Stimulated activated CD4-positive, alpha-beta T cell treated with anti-CD3 and anti-CD28 coated beads, Interleukin-4, amount 100 ng/mL, for 48 hours (primary cell): ENCODE data around the gene YPEL2.

ENCODE experiments used
- DNase-seq, 2 donors: peaks; one replicate each; pipeline ENCODE4 v3.0.0-alpha.2; 2020; ENCODE audit warnings: low read depth in 2 of 2

Gene YPEL2

DNA sequence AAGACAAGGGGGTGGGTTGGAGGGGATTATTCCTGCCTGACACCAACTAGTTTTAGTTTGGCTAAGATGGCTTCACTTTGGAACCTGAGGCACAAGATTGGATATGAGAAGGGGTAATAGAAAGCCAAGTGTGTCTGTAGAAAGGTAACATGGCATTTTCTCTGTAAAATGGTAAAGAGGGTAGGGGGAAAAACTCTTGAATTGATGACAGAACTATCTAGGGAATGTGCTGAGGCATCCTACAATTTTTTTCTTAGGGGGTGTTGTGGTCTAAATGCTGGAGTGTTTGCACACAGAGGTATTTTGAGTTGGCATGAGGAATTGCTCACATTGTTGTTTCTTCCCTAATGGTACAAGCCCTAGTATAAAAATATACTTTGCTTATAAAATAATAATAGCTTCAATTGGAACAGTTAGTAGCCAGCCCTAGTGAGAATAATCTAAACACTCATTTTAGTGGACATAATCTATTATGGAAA, 25.8 kb downstream of the YPEL2 start:
- DNase-seq: no peak

- no peak for DNase-seq
Observed at GRCh38 chr17:59357929-59358328, 26.5 kb downstream of the YPEL2 start.

GRCh38 chr17:59361386-59361785, 29.9 kb downstream of the YPEL2 start:
- peak in 1 of 2 donors; percentile 28 for DNase-seq

- DNase-seq: peak in 1 of 2 donors; percentile 19
Observed at GRCh38 chr17:59361916-59362810, 30.7 kb downstream of the YPEL2 start.

DNA sequence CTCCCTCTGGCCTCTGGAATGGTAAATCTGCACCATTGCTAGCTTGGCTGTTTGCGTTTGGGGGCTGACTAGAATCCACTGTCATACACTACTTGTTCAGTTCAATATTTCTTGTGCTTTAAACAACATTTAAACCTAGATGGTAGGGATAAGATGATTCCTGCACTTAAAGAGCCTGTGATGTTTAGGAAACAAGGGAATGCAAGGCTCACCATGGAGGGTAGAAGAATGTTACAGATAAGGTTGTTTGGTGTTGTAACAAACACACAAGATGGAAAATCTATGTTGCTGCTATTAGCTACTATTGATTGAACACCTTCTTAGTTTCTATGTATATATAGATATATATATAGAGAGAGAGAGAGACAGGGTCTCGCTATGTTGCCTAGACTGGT, 31.4 kb downstream of the YPEL2 start:
- DNase-seq: no peak

DNA sequence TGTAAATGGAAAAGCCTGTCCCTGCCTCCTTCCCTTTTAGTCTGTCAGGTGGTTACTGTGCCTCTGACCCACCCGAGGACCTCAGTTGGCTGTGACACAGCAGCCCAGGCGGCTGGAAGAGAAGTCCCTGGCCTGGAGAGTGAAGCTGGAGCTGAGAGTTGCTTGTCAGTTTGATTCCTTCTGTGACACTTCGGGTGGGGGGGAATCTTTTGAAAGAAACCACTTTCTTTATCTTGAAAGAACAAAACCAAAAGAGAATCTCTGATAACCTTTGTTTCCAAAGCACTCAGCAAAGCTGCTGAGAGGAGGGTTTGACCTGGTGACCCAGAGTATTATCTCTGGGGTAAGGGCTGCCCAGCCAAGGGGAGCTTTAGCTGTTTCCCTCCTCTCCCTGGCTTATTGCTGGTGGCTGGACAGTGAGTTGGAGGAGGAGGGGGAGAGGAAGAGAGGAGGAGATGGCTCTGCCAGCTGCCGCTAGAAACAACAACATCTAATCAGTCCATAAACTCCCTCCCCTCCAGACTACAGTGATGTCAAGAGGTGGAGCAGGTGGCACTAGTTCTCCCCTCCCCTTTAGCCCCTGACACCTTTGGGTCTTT, 34.0 kb downstream of the YPEL2 start:
- no peak for DNase-seq

DNA sequence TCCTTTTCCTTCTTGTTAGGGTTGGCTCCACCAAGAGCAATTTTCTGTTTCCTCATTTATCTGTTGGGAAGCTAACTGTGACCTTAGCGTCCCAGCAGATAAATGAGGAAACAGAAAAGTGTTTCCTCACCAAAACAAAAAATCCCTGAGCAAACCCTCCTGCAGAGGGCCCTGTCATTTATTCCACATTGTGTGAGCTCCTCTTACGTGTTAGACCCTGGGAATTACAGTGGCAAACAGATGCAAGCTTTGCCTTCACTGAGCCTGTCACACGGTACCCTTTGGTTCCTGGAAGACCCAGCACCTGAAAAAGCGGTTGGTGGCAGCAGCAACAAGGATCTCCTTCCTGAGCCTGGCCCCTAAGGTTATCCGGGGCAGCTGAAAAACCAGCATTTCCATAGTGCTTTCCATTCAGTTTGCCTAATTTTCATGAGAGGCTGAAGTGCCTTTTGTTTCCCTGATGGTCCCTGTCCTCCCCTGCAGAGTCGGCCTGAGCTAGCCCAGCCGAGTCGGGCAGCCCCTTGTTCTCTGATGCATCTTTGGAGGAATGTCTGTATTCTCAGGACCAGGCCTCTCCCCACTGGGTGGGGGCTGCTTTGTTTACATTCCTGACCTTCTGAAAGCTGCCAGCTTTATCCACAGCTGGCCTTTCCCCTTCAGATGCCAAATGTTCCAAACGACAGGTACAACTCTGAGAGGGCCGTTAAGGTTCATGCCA, 34.7 kb downstream of the YPEL2 start:
- no peak for DNase-seq

- no peak for DNase-seq
Observed at GRCh38 chr17:59366773-59367656, 35.6 kb downstream of the YPEL2 start.

- DNase-seq: no peak
Observed at GRCh38 chr17:59367657-59368045, 36.2 kb downstream of the YPEL2 start.

DNA sequence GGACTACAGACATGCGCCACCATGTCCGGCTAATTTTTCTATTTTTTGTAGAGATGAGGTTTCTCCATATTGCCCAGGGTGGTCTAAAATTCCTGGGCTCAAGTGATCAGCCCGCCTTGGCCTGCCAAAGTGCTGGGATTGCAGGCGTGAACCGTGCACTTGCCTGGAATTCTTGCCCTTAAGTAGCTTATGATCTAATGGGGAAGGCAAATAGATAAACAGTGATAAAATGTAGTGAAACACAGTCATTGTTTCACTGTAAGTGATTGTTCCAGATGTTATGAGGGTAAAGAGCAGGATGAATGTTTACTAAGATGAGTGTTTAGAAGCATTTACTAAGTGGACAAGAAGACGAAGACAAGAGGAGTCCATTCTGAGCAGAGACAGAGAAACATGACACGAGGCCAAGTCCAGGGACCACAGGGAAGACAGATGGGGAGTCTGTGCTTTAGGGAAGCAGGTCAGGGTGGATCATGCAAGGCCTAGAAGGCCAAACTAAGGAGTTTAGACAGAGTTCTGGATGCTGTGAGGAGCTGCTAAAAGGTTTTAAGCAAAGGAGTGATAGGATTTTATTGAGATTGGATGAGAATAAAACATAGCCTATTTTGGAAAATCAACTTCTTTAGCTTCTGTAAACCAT, 36.9 kb downstream of the YPEL2 start:
- DNase-seq: no peak

- DNase-seq: no peak
Observed at GRCh38 chr17:59369031-59369975, 37.8 kb downstream of the YPEL2 start.

- DNase-seq: no peak
Observed at GRCh38 chr17:59370593-59371299, 39.3 kb downstream of the YPEL2 start.

- no peak for DNase-seq
Observed at GRCh38 chr17:59371416-59372100, 40.1 kb downstream of the YPEL2 start.

DNA sequence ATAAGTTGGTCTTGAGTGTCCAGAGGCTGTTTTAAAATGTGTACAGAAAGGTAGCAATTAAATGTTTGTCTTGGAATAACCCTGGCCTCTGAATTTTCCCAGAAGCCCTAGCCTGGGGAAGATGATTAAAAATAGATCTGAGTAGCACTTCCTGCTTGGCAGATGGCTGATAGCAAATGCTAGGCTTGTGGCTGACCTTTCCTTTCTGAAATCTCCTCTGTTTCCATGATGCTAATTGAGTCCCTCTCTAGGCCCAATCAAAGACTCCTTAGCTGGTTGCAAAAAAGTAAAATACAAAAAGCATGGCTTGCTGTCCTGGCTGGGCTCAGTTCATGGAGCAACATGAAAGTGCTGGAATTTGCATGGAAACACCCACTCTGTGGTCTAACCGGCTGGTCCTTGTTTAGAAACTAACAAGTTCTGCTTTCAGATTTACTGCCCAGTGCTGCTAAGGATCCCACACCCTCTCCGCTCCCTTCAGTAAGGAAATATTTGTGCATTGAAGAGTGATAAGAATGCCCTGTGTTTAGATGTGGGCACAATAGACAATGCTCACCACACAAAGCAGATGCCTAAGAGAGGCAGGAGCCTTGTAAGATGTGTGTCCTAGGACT, 40.8 kb downstream of the YPEL2 start:
- DNase-seq: no peak

DNA sequence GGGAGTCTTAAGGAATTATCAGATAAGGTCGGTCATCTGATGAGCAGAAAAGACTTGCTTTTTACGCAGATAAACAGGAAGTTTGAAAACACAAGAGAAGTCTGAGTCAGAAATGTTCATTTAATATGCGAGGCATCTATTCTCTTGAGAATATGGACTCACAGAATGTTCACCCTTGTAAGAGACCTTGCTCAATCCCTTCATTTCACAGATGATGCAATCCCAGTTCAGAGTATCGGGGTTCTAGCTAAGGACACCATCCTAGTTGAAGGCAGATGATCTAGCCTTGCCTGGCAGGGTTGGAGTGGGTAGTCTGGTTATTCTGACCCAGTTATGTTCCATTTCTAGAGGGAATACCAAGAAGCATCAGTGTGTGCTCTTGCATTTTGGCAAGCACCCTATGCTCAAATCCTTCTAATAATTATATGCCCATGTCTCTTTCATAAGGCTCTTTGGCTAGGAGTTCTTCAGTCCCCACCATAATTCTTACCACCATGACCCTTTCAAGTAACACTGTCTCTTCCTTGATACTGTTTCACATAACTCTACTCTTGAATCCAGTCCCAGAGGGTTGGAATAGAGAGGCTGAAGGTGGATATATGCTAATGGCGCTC, 42.5 kb downstream of the YPEL2 start:
- DNase-seq: no peak

DNA sequence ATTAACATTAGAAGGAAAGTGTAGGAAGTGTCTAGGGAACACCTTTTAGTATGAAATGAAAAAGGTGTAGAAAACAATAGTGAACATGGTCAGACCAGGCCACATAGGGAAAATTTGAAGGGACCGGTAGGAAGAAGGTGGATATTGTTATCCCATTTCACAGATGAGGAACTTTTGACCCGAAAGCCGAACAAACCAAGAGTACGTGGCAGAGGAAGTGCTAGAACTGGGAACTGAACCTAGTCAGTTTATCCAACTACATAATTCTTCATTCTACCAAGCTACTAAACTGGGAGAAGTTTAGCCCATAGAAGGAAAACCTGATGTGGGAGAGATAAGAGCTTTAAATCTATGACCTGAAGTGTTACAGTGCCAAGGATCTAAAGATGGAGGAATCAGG, 43.2 kb downstream of the YPEL2 start:
- DNase-seq: no peak

- DNase-seq: no peak
Observed at GRCh38 chr17:59375857-59376256, 44.4 kb downstream of the YPEL2 start.

GRCh38 chr17:59376506-59376905, 45.1 kb downstream of the YPEL2 start:
- no peak for DNase-seq
